RWPE2 (cell line): ENCODE data around the gene THAP5.

Source experiments
- ATAC-seq: fragments of 200-7000 bp; cut with Tn5 transposase; 3 replicates; pipeline ENCODE4 v1.9.1; 2021; ENCODE audit warnings: low read depth
- DNase-seq: peaks from one replicate; pipeline ENCODE4 v3.0.0-alpha.2; 2020; ENCODE audit warnings: low spot score
- H3K27ac ChIP-seq: fragments of 450-650 bp; 2 replicates; pipeline ENCODE4 v1.5.1; 2017; ENCODE audit warnings: mild to moderate bottlenecking; ENCODE audit not compliant: poor library complexity, severe bottlenecking
- H3K27me3 ChIP-seq: fragments of 250-450 bp; sonication (Bioruptor Pico); 2 replicates; pipeline ENCODE4 v1.5.1; 2021; ENCODE audit warnings: mild to moderate bottlenecking, moderate library complexity; ENCODE audit not compliant: insufficient read depth, poor library complexity, severe bottlenecking
- H3K36me3 ChIP-seq: fragments of 250-450 bp; sonication (Bioruptor Pico); 2 replicates; pipeline ENCODE4 v1.5.1; 2020; ENCODE audit warnings: low read depth, mild to moderate bottlenecking, moderate library complexity
- H3K4me1 ChIP-seq: fragments of 250-450 bp; sonication (Bioruptor Pico); 2 replicates; pipeline ENCODE4 v1.5.1; 2021; ENCODE audit warnings: mild to moderate bottlenecking, moderate library complexity; ENCODE audit not compliant: insufficient read depth, poor library complexity, severe bottlenecking
- H3K4me3 ChIP-seq: fragments of 250-450 bp; sonication (Bioruptor Pico); 2 replicates; pipeline ENCODE4 v1.5.1; 2021; ENCODE audit warnings: mild to moderate bottlenecking, moderate library complexity; ENCODE audit not compliant: severe bottlenecking
- H3K9me3 ChIP-seq: fragments of 250-450 bp; sonication (Bioruptor Pico); 2 replicates; pipeline ENCODE4 v1.5.1; 2021; ENCODE audit warnings: mild to moderate bottlenecking, moderate library complexity; ENCODE audit not compliant: severe bottlenecking
- TF ChIP-seq, protein P1 (sequence below): fragments of 450-650 bp; IDR thresholded peaks from one replicate; pipeline ENCODE4 v1.5.1; 2017; ENCODE audit warnings: mild to moderate bottlenecking, moderate library complexity; ENCODE audit not compliant: poor library complexity, severe bottlenecking

Gene THAP5

GRCh38 chr7:108526768-108527017 lies 42.8 kb downstream of the THAP5 start:
- Histone ChIP-seq H3K9me3 (no peaks in the 10 kb centered on the region), H3K4me3 (peak overlapping the region; percentile 63), H3K27ac (peak overlapping the region; percentile 75), H3K27me3 (no peaks in the 10 kb centered on the region), H3K36me3 (no peaks in the 10 kb centered on the region), H3K4me1 (peaks cover 24% of the 10 kb centered on the region)
- ATAC-seq (no peak), DNase-seq (no peak)
- TF ChIP-seq, protein P1, sequence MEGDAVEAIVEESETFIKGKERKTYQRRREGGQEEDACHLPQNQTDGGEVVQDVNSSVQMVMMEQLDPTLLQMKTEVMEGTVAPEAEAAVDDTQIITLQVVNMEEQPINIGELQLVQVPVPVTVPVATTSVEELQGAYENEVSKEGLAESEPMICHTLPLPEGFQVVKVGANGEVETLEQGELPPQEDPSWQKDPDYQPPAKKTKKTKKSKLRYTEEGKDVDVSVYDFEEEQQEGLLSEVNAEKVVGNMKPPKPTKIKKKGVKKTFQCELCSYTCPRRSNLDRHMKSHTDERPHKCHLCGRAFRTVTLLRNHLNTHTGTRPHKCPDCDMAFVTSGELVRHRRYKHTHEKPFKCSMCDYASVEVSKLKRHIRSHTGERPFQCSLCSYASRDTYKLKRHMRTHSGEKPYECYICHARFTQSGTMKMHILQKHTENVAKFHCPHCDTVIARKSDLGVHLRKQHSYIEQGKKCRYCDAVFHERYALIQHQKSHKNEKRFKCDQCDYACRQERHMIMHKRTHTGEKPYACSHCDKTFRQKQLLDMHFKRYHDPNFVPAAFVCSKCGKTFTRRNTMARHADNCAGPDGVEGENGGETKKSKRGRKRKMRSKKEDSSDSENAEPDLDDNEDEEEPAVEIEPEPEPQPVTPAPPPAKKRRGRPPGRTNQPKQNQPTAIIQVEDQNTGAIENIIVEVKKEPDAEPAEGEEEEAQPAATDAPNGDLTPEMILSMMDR = no peak

DNA sequence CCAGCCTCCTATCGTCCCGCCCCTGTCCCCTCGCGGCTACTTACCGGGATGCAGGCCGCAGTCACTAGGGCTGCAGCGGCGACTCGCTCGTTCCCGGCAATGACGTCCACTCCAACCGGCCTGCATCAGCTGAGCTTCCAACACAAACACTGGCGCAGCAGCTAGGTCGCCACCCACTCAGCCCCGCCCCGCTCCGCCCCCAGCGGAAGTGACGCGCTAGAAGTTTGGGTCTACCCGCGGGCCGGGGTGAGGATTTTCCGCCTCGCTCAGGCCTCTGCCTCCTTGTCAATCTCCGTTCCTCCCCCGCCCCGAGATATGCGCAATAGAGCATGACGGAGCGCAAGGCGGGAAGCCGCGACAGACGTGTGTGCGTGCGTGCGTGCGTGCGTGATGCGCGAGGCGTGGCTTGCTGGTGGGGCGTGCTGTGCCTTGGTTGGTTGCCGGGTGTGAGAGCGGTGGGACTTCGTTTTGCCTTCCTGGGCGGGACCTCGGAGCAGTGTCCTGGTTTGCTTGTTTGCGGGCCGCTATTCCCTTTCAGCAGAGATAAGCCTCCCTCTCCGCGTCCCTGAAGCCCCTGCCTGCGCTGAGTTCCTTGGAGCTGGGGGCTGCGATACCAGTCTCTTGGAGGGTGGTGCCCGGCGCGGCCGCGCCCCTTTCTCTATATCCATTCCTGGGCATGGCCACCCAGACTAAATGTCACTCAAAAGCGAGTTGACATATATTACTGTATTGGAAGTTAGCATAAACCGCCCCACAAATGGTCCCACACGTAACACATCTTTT lies 43.3 kb downstream of the THAP5 start, which contains the start of gene PNPLA8:
Gene PNPLA8, minus strand, starts transcription at position 151 of the 783 bp plus-strand sequence. CDS start 10,644 bp downstream, outside the sequence.
- no peaks in the 10 kb centered on the region for H3K27me3 ChIP-seq
- H3K9me3 ChIP-seq = no peaks in the 10 kb centered on the region
- no peaks in the 10 kb centered on the region for H3K36me3 ChIP-seq
- peak within 1 kb of the TSS; percentile 75 for H3K27ac ChIP-seq
- ATAC-seq (peak; percentile 82), DNase-seq (peak; percentile 99)
- peaks cover 24% of the 10 kb centered on the region for H3K4me1 ChIP-seq
- H3K4me3 ChIP-seq = peak within 1 kb of the TSS; percentile 63
- TF ChIP-seq, protein P1 = no peak

DNA sequence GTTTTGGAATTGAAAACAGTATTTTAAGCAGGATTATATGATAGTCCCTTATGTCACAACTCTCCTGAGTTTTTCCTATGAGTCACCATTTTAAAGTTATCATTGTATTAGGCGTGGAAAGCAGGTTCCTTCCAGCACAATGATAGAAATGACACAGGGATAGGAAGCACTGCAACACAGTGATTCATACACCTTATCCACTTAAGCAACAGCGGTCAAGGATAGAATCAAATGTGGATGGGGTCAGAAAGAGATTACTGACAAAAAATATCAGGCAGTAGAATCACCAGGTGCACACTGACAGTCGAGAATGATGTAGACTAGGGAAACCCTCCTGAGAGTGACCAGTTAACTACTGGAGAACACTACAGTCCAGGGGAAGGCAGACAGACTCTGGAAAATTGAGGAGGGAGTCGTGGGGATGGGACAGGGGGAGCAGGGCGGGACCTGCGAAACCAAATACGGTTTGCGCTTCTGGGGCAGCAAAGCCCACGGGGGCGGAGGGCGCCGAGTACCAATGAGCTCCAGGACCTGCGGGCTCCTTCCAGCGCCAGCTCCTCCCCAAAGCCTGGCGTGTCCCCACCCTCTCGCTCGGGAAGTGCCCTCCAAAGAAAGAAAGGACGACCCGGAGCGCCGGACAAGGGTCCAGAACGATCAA lies 44.0 kb downstream of the THAP5 start:
- Histone ChIP-seq H3K4me3 (peak overlapping the region; percentile 63), H3K27ac (peak overlapping the region; percentile 75), H3K36me3 (0 out of 2 replicates have a peak, but pooled peaks cover 1% of the 10 kb centered on the region), H3K27me3 (no peaks in the 10 kb centered on the region), H3K4me1 (peaks cover 24% of the 10 kb centered on the region), H3K9me3 (no peaks in the 10 kb centered on the region)
- TF ChIP-seq, protein P1 = no peak
- peak; percentile 69 for ATAC-seq
- peak; percentile 85 for DNase-seq

- peaks cover 14% of the 10 kb centered on the region for H3K4me1 ChIP-seq
- TF ChIP-seq, protein P1 = no peak
- no peak for DNase-seq
- ATAC-seq = no peak
- H3K27ac ChIP-seq = no peak overlapping the region
- no peak overlapping the region for H3K4me3 ChIP-seq
- H3K9me3 ChIP-seq = no peaks in the 10 kb centered on the region
- H3K27me3 ChIP-seq = no peaks in the 10 kb centered on the region
- 0 out of 2 replicates have a peak, but pooled peaks cover 2% of the 10 kb centered on the region for H3K36me3 ChIP-seq
These were observed 46.7 kb downstream of the THAP5 start for GRCh38 chr7:108522780-108523179.

- no peak for DNase-seq
These were observed 51.6 kb downstream of the THAP5 start for GRCh38 chr7:108517951-108518350.

More at GRCh38 chr7:108517951-108518350, 51.6 kb downstream of the THAP5 start:
- no peaks in the 10 kb centered on the region for H3K27me3 ChIP-seq
- no peak overlapping the region for H3K27ac ChIP-seq
- TF ChIP-seq, protein P1 = no peak
- no peak overlapping the region for H3K4me3 ChIP-seq
- no peaks in the 10 kb centered on the region for H3K4me1 ChIP-seq
- H3K9me3 ChIP-seq = no peaks in the 10 kb centered on the region
- peaks cover 32% of the 10 kb centered on the region for H3K36me3 ChIP-seq
- no peak for ATAC-seq
